CD8-positive, alpha-beta memory T cell (primary cell): Measurements from ENCODE around the gene LCE2D. TPM values are rescaled to one million over a fixed set of nuclear protein-coding genes. Genes with fewer than 3 reads are reported as not detected.

ENCODE experiments used
- CTCF ChIA-PET: fragments of 350-600 bp; sonication (Branson Sonifier 250); formaldehyde crosslinking; loops from one replicate; lab custom pipeline; 2021; ENCODE audit warnings: antibody characterized with exemption; lab: Charles Lee
- POLR2A ChIA-PET: fragments of 350-600 bp; sonication (Branson Sonifier 250); formaldehyde crosslinking; loops from one replicate; lab custom pipeline; 2021; ENCODE audit warnings: antibody characterized with exemption; lab: Charles Lee
- DNase-seq, 5 donors: peaks; one replicate each; pipeline versions ENCODE4 v3.0.0 to v3.0.0-alpha.2; 2020 to 2022; ENCODE audit warnings: mixed read lengths in 1 of 5
- H3K27ac ChIP-seq: one replicate; pipeline ENCODE4 v1.7.0; 2013; ENCODE audit warnings: low read depth, mild to moderate bottlenecking, low read length, moderate library complexity
- H3K27me3 ChIP-seq: 2 replicates; pipeline ENCODE4 v1.7.0; 2013; ENCODE audit warnings: low read length, mild to moderate bottlenecking; ENCODE audit not compliant: insufficient read depth, poor library complexity, severe bottlenecking
- H3K36me3 ChIP-seq: 2 replicates; pipeline ENCODE4 v1.7.0; 2013; ENCODE audit warnings: mild to moderate bottlenecking, low read length, moderate library complexity; ENCODE audit not compliant: insufficient read depth
- H3K4me1 ChIP-seq: 2 replicates; pipeline ENCODE4 v1.7.0; 2013; ENCODE audit warnings: mild to moderate bottlenecking, low read length, moderate library complexity; ENCODE audit not compliant: insufficient read depth
- H3K4me3 ChIP-seq: 2 replicates; pipeline ENCODE4 v1.7.0; 2013; ENCODE audit warnings: mild to moderate bottlenecking, low read length
- H3K9me3 ChIP-seq: 2 replicates; pipeline ENCODE4 v1.7.0; 2013; ENCODE audit warnings: mild to moderate bottlenecking, low read length
- H3K27ac Mint-ChIP-seq, 8 donors: one replicate each; pipeline ENCODE4 v1.8.0; 2020 to 2021; ENCODE audit warnings: mixed read lengths in 8 of 8, mild to moderate bottlenecking in 6 of 8, inconsistent platforms in 3 of 8, moderate library complexity in 3 of 8
- H3K27me3 Mint-ChIP-seq, 2 donors: one replicate each; pipeline ENCODE4 v1.8.0; 2020 to 2021; ENCODE audit warnings: mixed read lengths in 2 of 2, mild to moderate bottlenecking in 1 of 2, moderate library complexity in 1 of 2
- H3K36me3 Mint-ChIP-seq, 3 donors: one replicate each; pipeline ENCODE4 v1.8.0; 2020 to 2021; ENCODE audit warnings: mixed read lengths in 3 of 3, inconsistent platforms in 1 of 3, mild to moderate bottlenecking in 1 of 3
- H3K4me1 Mint-ChIP-seq, 3 donors: one replicate each; pipeline ENCODE4 v1.8.0; 2020 to 2021; ENCODE audit warnings: mixed read lengths in 3 of 3, inconsistent platforms in 1 of 3, mild to moderate bottlenecking in 1 of 3
- H3K4me3 Mint-ChIP-seq, 7 donors: one replicate each; pipeline ENCODE4 v1.8.0; 2020 to 2021; ENCODE audit warnings: mixed read lengths in 7 of 7, mild to moderate bottlenecking in 6 of 7, moderate library complexity in 4 of 7, inconsistent platforms in 2 of 7
- H3K9me3 Mint-ChIP-seq, 5 donors: one replicate each; pipeline ENCODE4 v1.8.0; 2020 to 2022; ENCODE audit warnings: mixed read lengths in 5 of 5, mild to moderate bottlenecking in 3 of 5, moderate library complexity in 2 of 5, inconsistent platforms in 1 of 5
- polyA plus RNA-seq: library from polyadenylated mRNA; unstranded; fragments of 300-500 nt; fragmentation: Illumina TruSeq; gene quantifications from one replicate; pipeline ENCODE4 v1.2.3, GENCODE V29; 2021
- total RNA-seq, 2 experiments: library from RNA; stranded (reverse); gene quantifications; one replicate each; pipeline ENCODE4 v1.2.3, GENCODE V29; 2021

Gene LCE2D, protein sequence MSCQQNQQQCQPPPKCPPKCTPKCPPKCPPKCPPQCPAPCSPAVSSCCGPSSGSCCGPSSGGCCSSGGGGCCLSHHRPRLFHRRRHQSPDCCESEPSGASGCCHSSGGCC
- total RNA-seq (not detected), polyA plus RNA-seq (not detected)

DNA sequence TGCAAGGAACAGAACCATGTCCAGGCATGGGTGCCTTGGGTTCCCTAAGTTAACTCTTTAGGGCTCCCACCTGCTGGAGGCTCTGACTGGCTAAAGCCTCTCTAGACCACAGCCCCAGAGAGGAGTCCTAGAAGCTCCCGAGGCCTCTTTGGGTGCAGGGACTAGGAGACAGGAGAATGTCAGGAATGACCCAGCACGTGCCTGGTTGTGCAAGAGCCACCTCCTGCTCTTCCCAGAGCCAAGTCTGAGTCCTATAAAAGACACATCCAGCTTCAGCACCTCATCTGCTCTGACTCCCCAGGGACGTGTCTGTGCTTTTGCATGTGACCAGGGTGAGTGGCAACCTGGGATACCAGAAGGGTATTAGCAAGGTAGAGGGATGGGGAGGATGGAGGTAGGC, at the start of gene LCE2D:
Gene LCE2D, plus strand, starts transcription at position 283 of the 400 bp plus-strand sequence. CDS start 726 bp downstream, outside the sequence.
- Histone ChIP-seq H3K4me1 (no peaks in the 10 kb centered on the region), H3K27ac (no peak within 1 kb of the TSS), H3K4me3 (no peak within 1 kb of the TSS), H3K36me3 (no peaks in the 10 kb centered on the region), H3K27me3 (no peaks in the 10 kb centered on the region), H3K9me3 (no peaks in the 10 kb centered on the region)
- ChIA-PET POLR2A (no interaction called here), CTCF (interaction anchor here (1.0 kb wide), 1 partner anchor 10 kb away, joined by 3 read pairs; no protein-coding TSS in a partner anchor)
- no peaks in the 10 kb centered on the region for H3K36me3 Mint-ChIP-seq
- peaks cover 12 to 31% of the 10 kb centered on the region in 2 donors for H3K27me3 Mint-ChIP-seq
- H3K27ac Mint-ChIP-seq: peak within 1 kb of the TSS in 1 of 8 donors; percentile 15
- H3K9me3 Mint-ChIP-seq: peaks cover 0 to 4% (median 0%) of the 10 kb centered on the region in 5 donors
- no peaks in the 10 kb centered on the region for H3K4me1 Mint-ChIP-seq
- DNase-seq: no peak
- no peak within 1 kb of the TSS for H3K4me3 Mint-ChIP-seq

DNA sequence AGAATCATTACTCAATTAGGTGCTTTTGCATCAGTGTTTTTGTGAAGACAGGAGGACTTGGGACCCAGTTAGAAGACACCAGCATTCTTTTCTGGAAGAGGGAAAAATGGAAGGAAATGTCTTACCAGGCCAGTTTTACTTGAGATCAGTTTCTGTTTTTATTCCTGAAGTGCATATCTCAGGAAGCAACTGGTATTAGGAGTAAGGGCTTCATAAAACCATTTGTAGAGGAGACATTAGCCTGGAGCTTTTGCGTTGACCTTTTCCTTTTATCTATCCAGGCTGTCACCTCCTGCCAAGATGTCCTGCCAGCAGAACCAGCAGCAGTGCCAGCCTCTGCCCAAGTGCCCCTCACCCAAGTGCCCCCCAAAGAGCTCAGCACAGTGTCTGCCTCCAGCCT, 49.7 kb upstream of the LCE2D start, which contains the start of gene LCE3B:
Gene LCE3B, plus strand, starts transcription at position 301 of the 400 bp plus-strand sequence. Its CDS starts 0 bp downstream, at position 301.
- Histone ChIP-seq H3K36me3 (no peaks in the 10 kb centered on the region), H3K4me3 (no peak within 1 kb of the TSS), H3K9me3 (no peaks in the 10 kb centered on the region), H3K4me1 (no peaks in the 10 kb centered on the region), H3K27ac (no peak within 1 kb of the TSS), H3K27me3 (no peaks in the 10 kb centered on the region)
- ChIA-PET CTCF (no interaction called here), POLR2A (no interaction called here)
- peaks cover 6 to 9% (median 8%) of the 10 kb centered on the region in 5 donors for H3K9me3 Mint-ChIP-seq
- H3K36me3 Mint-ChIP-seq: no peaks in the 10 kb centered on the region
- H3K4me3 Mint-ChIP-seq: no peak within 1 kb of the TSS
- H3K27me3 Mint-ChIP-seq: peaks cover 3 to 22% of the 10 kb centered on the region in 2 donors
- H3K27ac Mint-ChIP-seq: no peak within 1 kb of the TSS
- DNase-seq: no peak
- H3K4me1 Mint-ChIP-seq: no peaks in the 10 kb centered on the region

DNA sequence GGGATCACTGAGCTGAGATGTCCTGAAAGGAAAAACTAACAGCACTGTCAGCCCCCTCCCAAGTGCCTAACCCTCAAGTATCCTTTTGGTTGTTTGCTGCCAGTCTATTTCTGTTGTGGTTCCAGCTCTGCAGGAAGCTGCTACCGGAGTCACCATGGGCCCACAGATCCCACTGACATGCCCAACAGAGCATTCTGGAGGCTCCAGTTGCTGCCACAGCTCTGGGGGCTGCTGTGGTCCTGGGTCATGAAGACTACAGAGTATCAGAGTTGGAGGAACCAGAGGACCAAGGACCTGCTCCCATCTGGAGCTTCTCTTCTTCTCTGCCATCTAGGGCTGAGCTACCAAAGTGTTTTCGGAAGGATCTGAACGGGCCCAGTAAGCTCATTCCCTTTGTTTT, 41.2 kb upstream of the LCE2D start:
- H3K27ac ChIP-seq: no peak overlapping the region
- H3K4me1 ChIP-seq: no peaks in the 10 kb centered on the region
- H3K4me3 ChIP-seq: no peak overlapping the region
- no peaks in the 10 kb centered on the region for H3K27me3 ChIP-seq
- no peaks in the 10 kb centered on the region for H3K36me3 ChIP-seq
- no peak for DNase-seq
- Mint-ChIP-seq H3K27me3 (peaks cover 8 to 18% of the 10 kb centered on the region in 2 donors), H3K36me3 (no peaks in the 10 kb centered on the region), H3K9me3 (peaks cover 9 to 16% (median 16%) of the 10 kb centered on the region in 5 donors), H3K27ac (no peak overlapping the region), H3K4me1 (peaks cover 0 to 5% (median 0%) of the 10 kb centered on the region in 3 donors), H3K4me3 (no peak overlapping the region)
- H3K9me3 ChIP-seq: no peaks in the 10 kb centered on the region
- ChIA-PET CTCF (no interaction called here), POLR2A (no interaction called here)

DNA sequence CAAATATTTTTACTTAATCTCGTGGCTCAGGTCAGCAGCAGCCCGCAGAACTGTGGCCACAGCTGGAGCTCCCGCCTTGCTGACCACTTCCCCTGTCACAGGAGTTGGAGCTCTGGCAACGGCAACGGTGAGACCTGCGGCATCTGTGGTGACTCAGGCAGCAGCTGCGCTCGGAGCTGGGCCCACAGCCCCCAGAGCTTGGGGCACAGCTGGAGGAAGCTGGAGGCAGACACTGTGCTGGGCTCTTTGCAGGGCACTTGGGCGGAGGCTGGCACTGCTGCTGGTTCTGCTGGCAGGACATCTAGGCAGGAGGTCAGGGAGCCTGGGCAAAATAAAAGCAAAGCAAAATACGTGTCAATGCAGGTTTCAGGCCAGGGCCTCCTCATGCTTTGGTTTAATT, 40.4 kb upstream of the LCE2D start, which contains the start of gene LCE3A:
Gene LCE3A, minus strand, starts transcription at position 301 of the 400 bp plus-strand sequence. Its CDS starts 0 bp downstream, at position 301.
- ChIA-PET CTCF (no interaction called here), POLR2A (no interaction called here)
- Histone ChIP-seq H3K27me3 (no peaks in the 10 kb centered on the region), H3K27ac (no peak within 1 kb of the TSS), H3K4me1 (no peaks in the 10 kb centered on the region), H3K9me3 (no peaks in the 10 kb centered on the region), H3K4me3 (no peak within 1 kb of the TSS), H3K36me3 (no peaks in the 10 kb centered on the region)
- peaks cover 0 to 5% (median 0%) of the 10 kb centered on the region in 3 donors for H3K4me1 Mint-ChIP-seq
- H3K36me3 Mint-ChIP-seq: no peaks in the 10 kb centered on the region
- no peak for DNase-seq
- peak within 1 kb of the TSS in 1 of 8 donors; percentile 64 for H3K27ac Mint-ChIP-seq
- H3K27me3 Mint-ChIP-seq: peaks cover 10 to 23% of the 10 kb centered on the region in 2 donors
- H3K9me3 Mint-ChIP-seq: peaks cover 3 to 13% (median 12%) of the 10 kb centered on the region in 5 donors
- H3K4me3 Mint-ChIP-seq: no peak within 1 kb of the TSS

DNA sequence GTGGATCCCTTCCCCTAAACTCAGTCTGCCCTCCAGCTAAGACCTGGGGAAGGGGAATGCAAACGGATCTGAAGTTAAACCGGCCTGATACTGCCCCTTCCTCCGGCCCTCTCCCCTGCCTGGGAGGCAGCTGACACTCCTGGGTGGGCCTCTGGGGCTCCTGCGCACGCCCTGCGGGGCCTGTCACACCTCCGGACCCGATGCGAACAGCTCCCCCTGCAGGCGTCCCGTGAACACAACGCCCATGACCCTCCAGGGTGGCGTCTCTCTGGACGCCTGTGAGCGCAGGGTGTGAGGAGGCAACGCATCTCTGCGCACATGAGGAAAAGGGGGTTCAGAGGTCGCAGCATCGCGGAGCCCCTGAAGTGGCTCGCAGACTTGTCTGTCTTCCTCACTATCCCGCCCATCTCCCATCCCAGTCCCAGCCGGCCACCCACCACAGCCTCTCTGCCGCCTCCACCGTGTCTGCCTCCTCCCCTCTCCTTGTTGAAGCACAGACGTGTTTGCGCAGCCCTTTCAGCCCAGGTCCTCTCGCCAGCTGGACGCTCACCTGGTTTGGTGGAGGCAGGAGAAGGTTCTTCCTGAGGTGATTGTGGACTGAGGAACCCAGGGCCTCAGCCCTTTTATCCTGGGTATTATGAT, 39.9 kb upstream of the LCE2D start:
- H3K36me3 ChIP-seq: no peaks in the 10 kb centered on the region
- Mint-ChIP-seq H3K4me3 (no peak overlapping the region), H3K4me1 (peaks cover 0 to 5% (median 0%) of the 10 kb centered on the region in 3 donors), H3K9me3 (peaks cover 0 to 13% (median 10%) of the 10 kb centered on the region in 5 donors), H3K36me3 (no peaks in the 10 kb centered on the region), H3K27ac (no peak overlapping the region), H3K27me3 (peaks cover 10 to 28% of the 10 kb centered on the region in 2 donors)
- H3K27me3 ChIP-seq: no peaks in the 10 kb centered on the region
- POLR2A ChIA-PET: no interaction called here
- no peaks in the 10 kb centered on the region for H3K9me3 ChIP-seq
- CTCF ChIA-PET: no interaction called here
- no peaks in the 10 kb centered on the region for H3K4me1 ChIP-seq
- no peak overlapping the region for H3K27ac ChIP-seq
- DNase-seq: no peak
- H3K4me3 ChIP-seq: no peak overlapping the region

DNA sequence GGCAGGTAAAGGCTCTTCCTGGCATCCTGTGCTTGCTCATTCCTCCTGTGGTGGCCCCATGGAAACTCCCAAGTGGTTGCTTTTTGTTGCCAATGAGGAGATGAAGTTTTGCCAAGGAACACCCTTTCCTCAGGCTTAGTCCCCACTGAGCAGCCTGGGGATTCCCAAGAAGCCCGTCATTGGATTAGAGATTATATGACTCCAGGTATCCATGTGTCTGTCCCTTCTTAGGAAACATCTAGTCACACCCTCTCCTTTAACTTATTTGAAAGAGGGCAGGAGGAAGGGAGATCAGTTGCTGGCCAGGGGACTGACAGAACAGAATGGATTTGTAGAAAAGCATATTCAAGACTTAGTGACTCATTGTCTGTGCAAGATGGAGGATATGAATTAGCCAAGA, 36.4 kb upstream of the LCE2D start:
- peaks cover 0 to 5% (median 0%) of the 10 kb centered on the region in 3 donors for H3K4me1 Mint-ChIP-seq
- Histone ChIP-seq H3K4me3 (no peak overlapping the region), H3K36me3 (no peaks in the 10 kb centered on the region), H3K27me3 (no peaks in the 10 kb centered on the region), H3K4me1 (no peaks in the 10 kb centered on the region), H3K27ac (no peak overlapping the region), H3K9me3 (no peaks in the 10 kb centered on the region)
- H3K9me3 Mint-ChIP-seq: peaks cover 0 to 3% (median 0%) of the 10 kb centered on the region in 5 donors
- H3K36me3 Mint-ChIP-seq: peaks cover 0 to 4% (median 0%) of the 10 kb centered on the region in 3 donors
- DNase-seq: no peak
- ChIA-PET CTCF (no interaction called here), POLR2A (no interaction called here)
- peaks cover 16 to 46% of the 10 kb centered on the region in 2 donors for H3K27me3 Mint-ChIP-seq
- H3K4me3 Mint-ChIP-seq: no peak overlapping the region
- no peak overlapping the region for H3K27ac Mint-ChIP-seq

DNA sequence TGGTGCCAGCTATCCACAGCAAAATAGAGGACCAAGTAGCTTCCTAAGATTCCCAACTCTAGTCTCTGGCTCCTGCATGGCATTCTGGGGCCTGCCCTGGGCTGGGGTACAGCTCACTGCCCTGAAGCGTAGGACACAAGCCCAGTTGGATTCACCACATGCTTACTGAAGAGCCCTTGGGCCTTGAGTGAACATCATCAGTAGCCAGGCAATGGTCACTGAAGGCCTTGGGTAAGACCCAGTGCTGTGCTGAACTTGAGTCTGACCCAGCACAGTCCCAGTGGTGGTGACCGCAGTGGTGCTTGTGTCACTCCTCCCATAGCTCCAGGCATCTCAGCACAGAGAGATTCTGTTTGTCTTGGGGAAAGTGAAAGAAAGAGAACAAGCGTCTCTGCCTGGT, 32.6 kb upstream of the LCE2D start:
- no peaks in the 10 kb centered on the region for H3K27me3 ChIP-seq
- H3K36me3 ChIP-seq: no peaks in the 10 kb centered on the region
- H3K9me3 Mint-ChIP-seq: peaks cover 0 to 5% (median 2%) of the 10 kb centered on the region in 5 donors
- no peak overlapping the region for H3K27ac ChIP-seq
- POLR2A ChIA-PET: no interaction called here
- no peak for DNase-seq
- H3K4me1 ChIP-seq: no peaks in the 10 kb centered on the region
- peaks cover 0 to 4% (median 0%) of the 10 kb centered on the region in 3 donors for H3K36me3 Mint-ChIP-seq
- peaks cover 12 to 36% of the 10 kb centered on the region in 2 donors for H3K27me3 Mint-ChIP-seq
- CTCF ChIA-PET: no interaction called here
- H3K4me1 Mint-ChIP-seq: no peaks in the 10 kb centered on the region
- no peak overlapping the region for H3K4me3 Mint-ChIP-seq
- no peak overlapping the region for H3K27ac Mint-ChIP-seq
- H3K4me3 ChIP-seq: no peak overlapping the region
- H3K9me3 ChIP-seq: no peaks in the 10 kb centered on the region

DNA sequence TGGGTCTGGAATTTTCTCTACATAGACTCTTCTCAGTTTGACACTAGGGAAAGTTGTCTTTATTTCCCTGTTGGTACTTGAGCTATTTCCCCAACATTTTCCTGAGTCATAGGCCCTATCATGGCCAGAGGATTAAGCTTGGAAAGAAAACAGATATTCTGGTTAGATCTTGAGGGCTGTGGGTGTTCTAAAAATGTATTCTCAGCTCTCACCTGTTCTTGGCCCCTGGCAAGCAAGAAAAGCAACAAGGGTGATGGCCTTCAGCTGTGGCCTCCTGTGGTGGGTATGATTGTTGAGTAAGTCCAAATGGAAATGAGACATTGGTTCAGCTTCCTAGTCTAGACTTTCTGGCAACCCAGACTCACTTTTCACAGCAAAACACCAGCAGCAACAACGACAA, 22.8 kb upstream of the LCE2D start:
- Mint-ChIP-seq H3K9me3 (peaks cover 0 to 4% (median 1%) of the 10 kb centered on the region in 5 donors), H3K27me3 (peaks cover 7 to 20% of the 10 kb centered on the region in 2 donors), H3K4me3 (no peak overlapping the region), H3K36me3 (no peaks in the 10 kb centered on the region), H3K4me1 (no peaks in the 10 kb centered on the region), H3K27ac (no peak overlapping the region)
- Histone ChIP-seq H3K36me3 (no peaks in the 10 kb centered on the region), H3K4me3 (no peak overlapping the region), H3K9me3 (no peaks in the 10 kb centered on the region), H3K27me3 (no peaks in the 10 kb centered on the region), H3K27ac (no peak overlapping the region), H3K4me1 (no peaks in the 10 kb centered on the region)
- POLR2A ChIA-PET: no interaction called here
- DNase-seq: no peak
- CTCF ChIA-PET: interaction anchor here (1.2 kb wide), 1 partner anchor 14 kb away, joined by 4 read pairs; no protein-coding TSS in a partner anchor
